HepG2 (cell line): ENCODE measurements around the gene FER1L5.

ENCODE experiments used
- FOXC1 ChIP-seq: sonication (generic); formaldehyde crosslinking; IDR thresholded peaks from 2 replicates; pipeline ENCODE4 v1.8.0; 2022; ENCODE audit warnings: mild to moderate bottlenecking, missing genetic modification reagents, borderline replicate concordance
- KDM4B ChIP-seq: sonication (generic); formaldehyde crosslinking; IDR thresholded peaks from 2 replicates; pipeline ENCODE4 v1.4.0; 2020; ENCODE audit warnings: missing genetic modification reagents
- NFIC ChIP-seq: IDR thresholded peaks from 2 replicates; pipeline ENCODE4 v1.6.1; 2012; ENCODE audit warnings: mild to moderate bottlenecking, low read length, inconsistent platforms
- RARA ChIP-seq: IDR thresholded peaks from 2 replicates; pipeline ENCODE4 v1.6.1; 2016; ENCODE audit warnings: missing genetic modification reagents, missing compliant biosample characterization
- SRSF4 ChIP-seq: fragments of 200-400 bp; formaldehyde crosslinking; IDR thresholded peaks from one replicate; pipeline ENCODE4 v1.6.1; 2018; ENCODE audit warnings: mild to moderate bottlenecking, low read depth, low read length, moderate library complexity; ENCODE audit not compliant: poor library complexity, severe bottlenecking
- TF ChIP-seq, protein P1 (sequence below): IDR thresholded peaks from 2 replicates; pipeline ENCODE4 v1.6.1; 2012; ENCODE audit warnings: inconsistent platforms

DNA sequence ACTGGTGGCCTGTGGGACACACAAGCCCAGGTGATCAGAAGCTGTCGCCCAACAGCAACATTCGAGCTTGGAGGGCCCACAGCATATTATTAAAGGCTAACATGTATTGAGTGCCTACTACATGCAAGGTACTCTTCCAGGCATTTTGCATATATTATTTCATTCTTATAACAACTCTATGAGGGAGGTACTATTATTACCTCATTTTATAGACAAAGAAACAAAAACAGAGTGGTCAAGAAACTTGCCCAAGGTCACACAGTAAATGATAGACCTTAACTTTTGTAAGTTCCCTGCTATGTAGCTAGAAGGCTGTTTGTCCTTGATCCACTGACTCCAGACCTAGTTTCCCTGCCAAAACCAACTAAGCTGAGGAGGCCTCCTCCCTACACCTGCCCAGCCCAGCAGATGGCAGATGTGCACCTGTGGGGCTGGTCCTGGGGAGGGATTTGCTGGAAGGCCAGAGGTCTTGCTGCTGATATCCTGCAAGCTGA lies 40.2 kb upstream of the FER1L5 start:
- TF ChIP-seq, protein P1, sequence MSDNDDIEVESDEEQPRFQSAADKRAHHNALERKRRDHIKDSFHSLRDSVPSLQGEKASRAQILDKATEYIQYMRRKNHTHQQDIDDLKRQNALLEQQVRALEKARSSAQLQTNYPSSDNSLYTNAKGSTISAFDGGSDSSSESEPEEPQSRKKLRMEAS, result no peak; the same call in 1 of the 2 replicates
- TF ChIP-seq FOXC1 (CRISPR knock-in tag) (no peak), SRSF4 (no peak), RARA (CRISPR knock-in tag) (no peak), KDM4B (CRISPR knock-in tag) (no peak), NFIC (no peak)
